Spleen (tissue), 7 donors: ENCODE measurements around the gene SIAH2.

Experiments used
- POLR2A ChIP-seq, 3 donors: fragments of 450-650 bp; IDR thresholded peaks; one replicate each; pipeline ENCODE4 v1.5.1; 2017; ENCODE audit warnings: antibody characterized with exemption in 3 of 3, mild to moderate bottlenecking in 1 of 3
- TF ChIP-seq, protein P1 (sequence below), 11 experiments: fragments of 200-600 bp in 7 of 11; fragments of 450-650 bp in 4 of 11; sonication (generic) in 4 of 11; IDR thresholded peaks in 8 of 11; conservative IDR thresholded peaks in 3 of 11; 1 replicate in 7 of 11; 2 replicates in 4 of 11; pipeline versions ENCODE4 v1.4.0 to v1.8.0; 2016 to 2021; ENCODE audit warnings: antibody characterized with exemption in 11 of 11, inconsistent platforms in 4 of 11, mild to moderate bottlenecking in 1 of 11
- donor health status: DM: no; HTN: no; CAD: no; lungs with moderate emphysema.
- donor health status: DM: no; HTN: no; CAD: no.
- donor health status: DM: no; HTN: no; CAD: no.

DNA sequence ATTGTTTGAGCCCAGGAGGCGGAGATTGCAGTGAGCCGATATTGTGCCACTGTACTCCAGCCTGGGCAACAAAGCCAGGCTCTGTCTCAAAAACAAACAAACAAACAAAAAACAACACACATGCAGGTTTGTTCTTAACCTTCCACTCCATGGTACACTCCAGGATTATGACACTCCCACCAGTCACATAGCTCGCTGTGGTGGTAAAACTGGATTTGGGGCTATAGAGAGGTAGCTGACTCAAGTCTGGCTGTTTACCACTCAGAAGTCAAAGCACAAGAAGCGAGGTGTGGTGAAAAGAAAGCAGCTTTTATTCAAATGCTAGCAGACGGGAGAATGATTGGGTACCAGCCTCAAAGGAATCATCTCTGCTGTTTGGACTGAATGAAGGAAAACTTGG lies 49.0 kb upstream of the SIAH2 start:
- no peak for TF ChIP-seq POLR2A (IDR thresholded peaks at IDR 0.05)
- TF ChIP-seq, protein P1, sequence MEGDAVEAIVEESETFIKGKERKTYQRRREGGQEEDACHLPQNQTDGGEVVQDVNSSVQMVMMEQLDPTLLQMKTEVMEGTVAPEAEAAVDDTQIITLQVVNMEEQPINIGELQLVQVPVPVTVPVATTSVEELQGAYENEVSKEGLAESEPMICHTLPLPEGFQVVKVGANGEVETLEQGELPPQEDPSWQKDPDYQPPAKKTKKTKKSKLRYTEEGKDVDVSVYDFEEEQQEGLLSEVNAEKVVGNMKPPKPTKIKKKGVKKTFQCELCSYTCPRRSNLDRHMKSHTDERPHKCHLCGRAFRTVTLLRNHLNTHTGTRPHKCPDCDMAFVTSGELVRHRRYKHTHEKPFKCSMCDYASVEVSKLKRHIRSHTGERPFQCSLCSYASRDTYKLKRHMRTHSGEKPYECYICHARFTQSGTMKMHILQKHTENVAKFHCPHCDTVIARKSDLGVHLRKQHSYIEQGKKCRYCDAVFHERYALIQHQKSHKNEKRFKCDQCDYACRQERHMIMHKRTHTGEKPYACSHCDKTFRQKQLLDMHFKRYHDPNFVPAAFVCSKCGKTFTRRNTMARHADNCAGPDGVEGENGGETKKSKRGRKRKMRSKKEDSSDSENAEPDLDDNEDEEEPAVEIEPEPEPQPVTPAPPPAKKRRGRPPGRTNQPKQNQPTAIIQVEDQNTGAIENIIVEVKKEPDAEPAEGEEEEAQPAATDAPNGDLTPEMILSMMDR (IDR thresholded peaks at IDR 0.05 in 8 of 11, conservative IDR thresholded peaks at IDR 0.05 in 3 of 11) = no peak
